Prostate gland (tissue), 2 donors: Measurements from ENCODE around the gene SPARC. TPM values are rescaled to one million over a fixed set of nuclear protein-coding genes. Genes with fewer than 3 reads are reported as not detected.

Experiments
- DNase-seq: peaks from one replicate; pipeline ENCODE4 v3.0.0-alpha.2; 2019; ENCODE audit warnings: low spot score
- H3K27ac ChIP-seq, 2 donors: fragments of 200-600 bp; sonication (generic); 2 replicates each; pipeline ENCODE4 v1.5.1; 2017 to 2019
- H3K27me3 ChIP-seq: fragments of 200-600 bp; sonication (generic); replicated peaks from 2 replicates; pipeline ENCODE4 v1.5.1; 2019; ENCODE audit not compliant: insufficient read depth
- H3K36me3 ChIP-seq, 2 donors: fragments of 200-600 bp; sonication (generic); 1 replicate in 1 of 2; 2 replicates in 1 of 2; pipeline versions ENCODE4 v1.5.1 to v1.8.1; 2017 to 2019
- H3K4me1 ChIP-seq: fragments of 200-600 bp; sonication (generic); replicated peaks from 2 replicates; pipeline ENCODE4 v1.5.1; 2019
- H3K4me3 ChIP-seq, 2 donors: fragments of 200-600 bp; sonication (generic); 2 replicates each; pipeline ENCODE4 v1.5.1; 2017 to 2019
- H3K9me3 ChIP-seq: fragments of 200-600 bp; sonication (generic); 2 replicates; pipeline ENCODE4 v1.5.1; 2017
- CTCF ChIP-seq, 4 experiments: fragments of 200-600 bp in 2 of 4; fragments of 450-650 bp in 2 of 4; sonication (generic) in 2 of 4; IDR thresholded peaks; 1 replicate in 3 of 4; 2 replicates in 1 of 4; pipeline ENCODE4 v1.5.1; 2016 to 2019; ENCODE audit warnings: antibody characterized with exemption in 4 of 4, mild to moderate bottlenecking in 2 of 4, moderate library complexity in 2 of 4
- POLR2A ChIP-seq: fragments of 450-650 bp; IDR thresholded peaks from one replicate; pipeline ENCODE4 v1.6.1; 2016; ENCODE audit warnings: antibody characterized with exemption, mild to moderate bottlenecking
- POLR2AphosphoS5 ChIP-seq: sonication (generic); formaldehyde crosslinking; IDR thresholded peaks from one replicate; pipeline ENCODE4 v1.6.1; 2017; ENCODE audit warnings: antibody characterized with exemption
- WGBS: methylation state at CpG from one replicate; pipeline ENCODE4 v1.1.5; 2018; 5-methylcytosine and 5-hydroxymethylcytosine counted together
- intact Hi-C: fragments of 100-400 bp; cut with DNase I; formaldehyde crosslinking; loops from one replicate; pipeline ENCODE4 v1.14.2; 2022
- total RNA-seq, 2 donors: library from RNA; depleted of rRNA; stranded (reverse); fragments of >200 nt; gene quantifications; one replicate each; pipeline ENCODE4 v1.1.0, GENCODE V29; 2016

SPARC gene
- total RNA-seq, 2 donors from 2014 or later = 101 to 2,249 TPM

DNA sequence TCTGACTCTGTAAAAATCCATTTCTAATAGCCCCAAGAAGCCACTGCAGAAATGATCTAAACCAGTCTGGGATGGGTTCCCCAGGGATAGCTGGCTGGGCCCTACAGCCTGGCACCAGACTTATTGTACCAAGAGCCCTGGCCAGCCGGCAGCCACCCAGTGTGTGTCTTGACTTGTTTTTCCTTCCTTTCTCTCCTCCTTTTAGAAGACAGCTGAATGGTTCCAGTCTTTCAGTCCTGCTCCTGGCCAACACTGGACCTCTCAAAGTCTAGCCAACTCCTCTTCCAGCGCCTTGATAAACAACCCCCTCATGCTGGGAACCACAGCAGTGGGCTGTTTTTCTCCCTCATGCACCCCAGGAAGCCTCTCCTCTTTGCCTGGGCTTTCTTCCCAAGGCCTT is 37.6 kb upstream of the SPARC start:
- H3K4me3 ChIP-seq = no peak overlapping the region
- DNase-seq = no peak
- no peaks in the 10 kb centered on the region for H3K36me3 ChIP-seq
- no peaks in the 10 kb centered on the region for H3K27me3 ChIP-seq
- no peaks in the 10 kb centered on the region for H3K9me3 ChIP-seq
- no peak overlapping the region for H3K27ac ChIP-seq
- no peaks in the 10 kb centered on the region for H3K4me1 ChIP-seq
- WGBS = 76% methylated on average over 2 of the region's 2 CpGs
- no peak for TF ChIP-seq CTCF (IDR thresholded peaks at IDR 0.05)
- TF ChIP-seq POLR2A = no peak
- TF ChIP-seq POLR2AphosphoS5 = no peak
- intact Hi-C loops = no loop called here

GRCh38 chr5:151722546-151722945 is 35.8 kb upstream of the SPARC start:
- no peak for DNase-seq
- Histone ChIP-seq H3K36me3 (no peaks in the 10 kb centered on the region), H3K27me3 (no peaks in the 10 kb centered on the region), H3K27ac (no peak overlapping the region), H3K4me1 (no peaks in the 10 kb centered on the region), H3K4me3 (no peak overlapping the region), H3K9me3 (no peaks in the 10 kb centered on the region)
- TF ChIP-seq CTCF (IDR thresholded peaks at IDR 0.05) = no peak
- no peak for TF ChIP-seq POLR2A
- TF ChIP-seq POLR2AphosphoS5 = no peak
- intact Hi-C loops = no loop called here

DNA sequence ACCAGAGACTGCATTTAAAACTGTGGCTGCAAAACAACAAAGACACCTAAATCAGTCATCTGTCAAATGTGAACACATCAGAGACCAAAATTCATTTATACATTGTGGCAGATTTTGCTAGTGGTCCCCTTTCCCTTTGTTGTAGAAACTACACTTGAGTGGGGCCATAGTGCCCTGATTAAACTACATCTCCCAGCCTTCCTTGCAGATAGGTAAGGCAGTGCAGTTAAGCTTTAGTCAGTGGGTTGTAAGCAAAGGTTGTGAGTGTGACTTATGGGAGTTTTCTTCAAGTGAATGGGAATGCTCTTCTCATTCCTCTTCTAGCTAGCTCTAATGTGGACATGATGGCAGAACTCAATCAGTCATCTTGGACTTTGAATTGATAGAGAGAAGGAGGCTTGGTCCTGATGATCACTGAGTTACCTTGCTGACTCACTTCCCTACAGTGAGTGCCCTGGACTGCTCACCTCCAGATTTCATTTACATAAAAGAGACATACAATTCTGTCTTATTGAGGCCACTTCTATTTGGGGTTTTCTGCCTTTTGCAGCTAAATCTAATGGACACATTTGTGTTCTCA is 35.2 kb upstream of the SPARC start:
- no peak for DNase-seq
- H3K36me3 ChIP-seq = no peaks in the 10 kb centered on the region
- no peaks in the 10 kb centered on the region for H3K27me3 ChIP-seq
- H3K27ac ChIP-seq = no peak overlapping the region
- no peaks in the 10 kb centered on the region for H3K4me1 ChIP-seq
- no peaks in the 10 kb centered on the region for H3K9me3 ChIP-seq
- no peak for TF ChIP-seq POLR2AphosphoS5
- no peak for TF ChIP-seq CTCF (IDR thresholded peaks at IDR 0.05)
- H3K4me3 ChIP-seq = no peak overlapping the region
- intact Hi-C loops = no loop called here

- DNase-seq = no peak
- no peak overlapping the region for H3K4me3 ChIP-seq
- intact Hi-C loops = no loop called here
- no peaks in the 10 kb centered on the region for H3K27me3 ChIP-seq
- H3K27ac ChIP-seq = no peak overlapping the region
- no peaks in the 10 kb centered on the region for H3K36me3 ChIP-seq
- no peaks in the 10 kb centered on the region for H3K9me3 ChIP-seq
- whole genome bisulfite sequencing = 58% methylated on average over 3 of the region's 3 CpGs
- no peak for TF ChIP-seq POLR2AphosphoS5
- no peak for TF ChIP-seq CTCF (IDR thresholded peaks at IDR 0.05)
- TF ChIP-seq POLR2A = no peak
- no peaks in the 10 kb centered on the region for H3K4me1 ChIP-seq
Observed at GRCh38 chr5:151721087-151721646, 34.5 kb upstream of the SPARC start.

DNA sequence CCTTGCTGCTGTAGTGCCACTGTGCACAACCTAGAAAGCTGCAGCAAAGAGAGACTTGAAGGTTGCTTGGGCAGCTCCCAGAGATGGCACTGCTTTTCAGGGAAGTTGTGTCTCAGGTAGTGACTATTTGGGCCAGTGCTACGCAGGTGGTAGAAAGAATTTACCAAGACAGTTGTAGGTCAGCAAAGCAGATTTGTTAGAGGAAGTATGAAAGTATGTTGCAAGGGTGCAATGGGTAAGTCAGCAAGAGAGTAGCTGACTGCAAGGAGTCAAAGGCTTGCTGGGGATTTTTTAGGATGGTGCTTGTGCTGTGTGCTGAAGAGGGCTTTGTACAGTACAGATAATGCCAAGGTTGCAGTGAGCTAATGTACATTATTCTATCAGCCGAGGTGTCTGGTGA is 33.5 kb upstream of the SPARC start:
- WGBS = 96% methylated on average over 2 of the region's 2 CpGs
- DNase-seq = no peak
- H3K27me3 ChIP-seq = no peaks in the 10 kb centered on the region
- no peaks in the 10 kb centered on the region for H3K4me1 ChIP-seq
- intact Hi-C loops = no loop called here
- H3K27ac ChIP-seq = no peak overlapping the region
- no peaks in the 10 kb centered on the region for H3K9me3 ChIP-seq
- no peak for TF ChIP-seq POLR2AphosphoS5
- no peak for TF ChIP-seq POLR2A
- H3K36me3 ChIP-seq = no peaks in the 10 kb centered on the region
- H3K4me3 ChIP-seq = no peak overlapping the region
